ENCODE measurements around the gene ESD. TPM values are rescaled to one million over a fixed set of nuclear protein-coding genes. Genes with fewer than 3 reads are reported as not detected.

Gene ESD, protein sequence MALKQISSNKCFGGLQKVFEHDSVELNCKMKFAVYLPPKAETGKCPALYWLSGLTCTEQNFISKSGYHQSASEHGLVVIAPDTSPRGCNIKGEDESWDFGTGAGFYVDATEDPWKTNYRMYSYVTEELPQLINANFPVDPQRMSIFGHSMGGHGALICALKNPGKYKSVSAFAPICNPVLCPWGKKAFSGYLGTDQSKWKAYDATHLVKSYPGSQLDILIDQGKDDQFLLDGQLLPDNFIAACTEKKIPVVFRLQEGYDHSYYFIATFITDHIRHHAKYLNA
- total RNA-seq: 125 and 126 TPM in 2 replicates

DNA sequence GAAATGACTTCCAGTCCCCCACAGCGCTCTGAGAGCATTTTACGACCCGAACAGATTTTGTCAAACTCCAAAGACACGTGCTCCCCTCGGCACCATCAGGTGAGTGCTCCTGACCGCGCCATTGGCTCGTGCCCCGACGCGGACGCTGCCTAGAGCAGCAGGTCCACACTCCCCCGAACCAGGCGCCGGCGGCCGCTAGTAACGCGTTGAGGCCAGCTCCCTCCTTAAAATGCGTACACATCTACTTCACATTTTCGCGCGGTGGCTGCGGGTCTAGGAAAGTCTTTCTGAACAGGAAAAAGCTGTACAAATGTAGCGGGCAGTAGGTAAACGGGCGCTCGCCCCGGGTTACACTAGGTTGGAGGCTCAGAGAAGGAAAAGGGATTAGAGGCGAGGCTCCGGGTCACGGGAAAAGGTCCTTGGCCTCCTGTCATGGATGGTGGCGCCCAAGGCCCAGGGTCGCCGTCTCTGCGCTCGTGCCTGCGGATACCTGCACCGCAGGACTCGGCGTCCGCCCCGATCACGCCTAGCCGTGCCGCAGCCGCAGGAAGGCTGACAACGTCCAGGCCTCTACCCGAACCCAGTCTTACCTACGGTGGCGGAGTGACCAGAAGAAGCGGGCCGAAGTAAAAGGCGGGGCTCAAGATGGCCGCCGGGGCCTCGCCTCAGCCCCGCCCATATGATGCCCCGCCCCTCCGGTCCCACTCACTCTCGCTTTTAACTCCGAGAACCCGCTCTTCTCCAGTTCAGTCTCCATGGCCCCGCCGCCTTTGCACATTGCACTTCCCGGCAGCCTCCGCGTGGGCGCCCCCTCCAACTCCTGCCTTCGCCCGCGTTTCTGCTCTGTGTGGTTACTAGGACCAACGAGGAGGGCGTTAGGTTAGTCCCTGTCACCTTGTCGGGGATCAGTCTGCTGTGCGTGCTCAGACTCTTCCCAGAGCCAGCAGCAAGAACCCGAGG, at the start of gene ESD:
TSS of gene ESD (minus strand) at position 647 of the 960 bp plus-strand sequence. CDS start 5,748 bp downstream, outside the sequence.
- Mint-ChIP-seq H3K36me3 (ENCODE audit: low read depth) (peaks cover 16% of the 10 kb centered on the region), H3K27me3 (ENCODE audit: low read depth) (peaks cover 3% of the 10 kb centered on the region), H3K4me1 (ENCODE audit: low read depth) (peaks cover 31% of the 10 kb centered on the region), H3K4me3 (ENCODE audit: low read depth) (peak within 1 kb of the TSS; percentile 93), H3K27ac (peak within 1 kb of the TSS; percentile 94), H3K9me3 (no peaks in the 10 kb centered on the region)
- intact Hi-C loops (cut with micrococcal nuclease): loop anchor here (2.0 kb wide), 2 partner anchors 44 to 242 kb away; no protein-coding TSS in a partner anchor
- peak; percentile 84 for DNase-seq (ENCODE audit: low spot score)

- H3K9me3 Mint-ChIP-seq: no peaks in the 10 kb centered on the region
- H3K27me3 Mint-ChIP-seq (ENCODE audit: low read depth): peaks cover 12% of the 10 kb centered on the region
- intact Hi-C loops (cut with micrococcal nuclease): no loop called here
- no peak for DNase-seq (ENCODE audit: low spot score)
- no peak overlapping the region for H3K4me3 Mint-ChIP-seq (ENCODE audit: low read depth)
- H3K27ac Mint-ChIP-seq: no peak overlapping the region
- no peaks in the 10 kb centered on the region for H3K36me3 Mint-ChIP-seq (ENCODE audit: low read depth)
- H3K4me1 Mint-ChIP-seq (ENCODE audit: low read depth): peaks cover 2% of the 10 kb centered on the region
Observed at GRCh38 chr13:46846726-46847125, 49.8 kb upstream of the ESD start.

- Mint-ChIP-seq H3K36me3 (ENCODE audit: low read depth) (no peaks in the 10 kb centered on the region), H3K9me3 (no peaks in the 10 kb centered on the region), H3K4me3 (ENCODE audit: low read depth) (no peak overlapping the region), H3K4me1 (ENCODE audit: low read depth) (peaks cover 2% of the 10 kb centered on the region), H3K27ac (no peak overlapping the region), H3K27me3 (ENCODE audit: low read depth) (peaks cover 9% of the 10 kb centered on the region)
- DNase-seq (ENCODE audit: low spot score): no peak
- intact Hi-C loops (cut with micrococcal nuclease): no loop called here
Observed at GRCh38 chr13:46845146-46845545, 48.2 kb upstream of the ESD start.

- intact Hi-C loops (cut with micrococcal nuclease): no loop called here
- Mint-ChIP-seq H3K27ac (no peak overlapping the region), H3K36me3 (ENCODE audit: low read depth) (no peaks in the 10 kb centered on the region), H3K4me3 (ENCODE audit: low read depth) (no peak overlapping the region), H3K4me1 (ENCODE audit: low read depth) (peaks cover 2% of the 10 kb centered on the region), H3K9me3 (no peaks in the 10 kb centered on the region), H3K27me3 (ENCODE audit: low read depth) (peaks cover 5% of the 10 kb centered on the region)
- no peak for DNase-seq (ENCODE audit: low spot score)
Observed at GRCh38 chr13:46844431-46844830, 47.5 kb upstream of the ESD start.

DNA sequence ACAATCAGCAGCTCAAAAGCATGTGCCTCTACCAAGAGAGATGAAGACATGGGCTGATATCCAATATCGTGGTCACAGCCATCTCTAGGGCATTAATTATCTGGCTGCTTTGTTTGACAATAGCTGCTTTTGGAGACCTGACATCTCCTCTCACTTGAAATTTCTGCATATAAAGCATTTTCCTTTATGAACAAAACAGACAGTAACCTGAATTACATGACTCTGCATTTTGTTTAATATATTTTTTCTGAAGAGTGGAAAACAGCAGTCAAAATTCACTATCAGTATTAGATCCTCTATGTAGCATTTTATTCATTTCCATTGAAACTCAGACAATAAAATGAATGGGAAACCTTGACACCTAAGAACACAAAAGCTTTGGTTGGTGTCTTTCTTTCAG, 42.4 kb upstream of the ESD start:
- DNase-seq (ENCODE audit: low spot score): no peak
- no peaks in the 10 kb centered on the region for H3K36me3 Mint-ChIP-seq (ENCODE audit: low read depth)
- H3K27ac Mint-ChIP-seq: no peak overlapping the region
- intact Hi-C loops (cut with micrococcal nuclease): no loop called here
- H3K9me3 Mint-ChIP-seq: no peaks in the 10 kb centered on the region
- H3K27me3 Mint-ChIP-seq (ENCODE audit: low read depth): peaks cover 12% of the 10 kb centered on the region
- no peak overlapping the region for H3K4me3 Mint-ChIP-seq (ENCODE audit: low read depth)
- H3K4me1 Mint-ChIP-seq (ENCODE audit: low read depth): no peaks in the 10 kb centered on the region

DNA sequence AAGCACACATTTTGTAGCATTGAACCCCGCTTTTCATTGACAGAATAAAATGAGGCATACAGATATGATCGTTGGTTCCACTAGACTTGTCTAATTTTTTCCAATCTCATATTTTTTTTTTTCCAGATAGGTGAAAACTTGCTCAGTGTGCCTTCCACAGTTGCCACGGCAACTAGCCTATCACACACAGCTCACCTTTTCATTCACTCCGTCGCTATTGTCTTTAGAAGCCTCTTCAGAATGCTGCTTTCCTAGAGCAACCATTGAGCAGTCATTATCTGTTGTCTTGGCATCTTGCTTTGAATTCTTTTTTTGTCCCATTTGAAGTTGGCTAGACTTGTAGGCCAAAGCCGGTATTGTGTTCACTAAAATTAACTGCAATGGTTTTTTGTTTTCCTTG, 37.7 kb upstream of the ESD start:
- Mint-ChIP-seq H3K9me3 (no peaks in the 10 kb centered on the region), H3K4me1 (ENCODE audit: low read depth) (no peaks in the 10 kb centered on the region)
- intact Hi-C loops (cut with micrococcal nuclease): loop anchor here (5.0 kb wide), 1 partner anchor 58 kb away; no protein-coding TSS in a partner anchor

DNA sequence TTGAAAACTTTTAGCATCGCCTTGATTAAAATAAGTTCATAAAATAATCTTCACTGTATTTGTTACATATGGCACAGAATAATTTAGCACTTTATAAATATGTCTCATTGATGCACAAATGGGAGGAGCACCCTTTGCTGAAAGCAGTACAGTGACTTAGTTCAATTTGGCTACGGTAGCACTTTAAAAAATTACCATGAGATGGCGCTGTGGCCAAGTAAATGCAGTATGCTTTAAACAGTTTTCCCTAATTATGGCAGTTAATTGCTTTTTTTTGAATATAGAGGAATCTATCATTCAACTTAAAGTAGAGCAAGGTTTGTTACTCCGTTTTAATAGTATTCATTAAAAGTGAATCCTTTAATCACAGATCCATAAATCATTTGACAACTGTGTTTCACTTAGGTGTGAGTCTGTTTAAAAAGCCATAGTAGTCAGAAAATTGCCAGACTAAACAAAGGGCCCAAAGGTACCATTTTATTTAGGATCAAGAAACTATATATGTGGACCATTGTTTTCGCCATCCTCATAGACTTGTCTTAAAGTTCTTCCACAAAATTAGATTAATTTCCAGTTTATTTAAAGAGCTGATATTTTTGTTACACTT, 34.7 kb upstream of the ESD start:
- no peak for DNase-seq (ENCODE audit: low spot score)
- intact Hi-C loops (cut with micrococcal nuclease): loop anchor here (2.0 to 5.0 kb wide), 2 partner anchors 61 to 943 kb away; no protein-coding TSS in a partner anchor
- H3K9me3 Mint-ChIP-seq: no peaks in the 10 kb centered on the region

More for the DNA sequence above, 37.7 kb upstream of the ESD start:
- Mint-ChIP-seq H3K27ac (no peak overlapping the region), H3K27me3 (ENCODE audit: low read depth) (peaks cover 16% of the 10 kb centered on the region), H3K36me3 (ENCODE audit: low read depth) (no peaks in the 10 kb centered on the region), H3K4me3 (ENCODE audit: low read depth) (no peak overlapping the region)
- DNase-seq (ENCODE audit: low spot score): no peak

DNA sequence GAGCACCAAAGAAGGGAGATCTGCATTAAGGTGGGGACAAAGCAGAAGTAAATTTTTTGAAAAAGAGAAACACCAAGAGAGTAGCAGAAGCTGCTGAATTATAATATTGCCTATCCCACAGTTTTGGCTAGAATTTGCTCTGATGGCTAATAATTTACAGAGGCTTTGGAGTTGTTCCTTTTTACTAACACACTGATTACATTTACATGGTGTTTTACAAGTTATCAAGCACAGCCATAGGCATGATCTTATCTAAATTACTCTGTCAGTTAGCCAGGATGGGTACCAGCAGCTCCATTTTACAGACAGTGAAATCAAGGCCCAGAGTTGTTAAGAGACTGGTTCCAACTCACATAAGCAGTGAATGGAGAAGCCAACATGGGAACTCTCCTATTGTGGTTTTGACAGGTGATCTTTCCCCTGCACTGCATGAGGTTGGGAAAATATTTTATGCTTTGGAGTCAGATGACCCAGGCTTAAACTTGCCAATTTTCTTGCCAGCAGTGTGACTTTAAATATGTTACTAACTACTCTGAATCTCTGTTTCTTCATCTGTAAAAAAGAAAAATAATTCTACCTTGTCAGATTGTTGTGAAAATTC, 33.5 kb upstream of the ESD start:
- Mint-ChIP-seq H3K4me3 (ENCODE audit: low read depth) (no peak overlapping the region), H3K9me3 (no peaks in the 10 kb centered on the region), H3K27ac (no peak overlapping the region), H3K4me1 (ENCODE audit: low read depth) (no peaks in the 10 kb centered on the region), H3K27me3 (ENCODE audit: low read depth) (peaks cover 14% of the 10 kb centered on the region), H3K36me3 (ENCODE audit: low read depth) (no peaks in the 10 kb centered on the region)
- intact Hi-C loops (cut with micrococcal nuclease): loop anchor here (2.0 to 5.0 kb wide), 2 partner anchors 62 to 944 kb away; no protein-coding TSS in a partner anchor
- DNase-seq (ENCODE audit: low spot score): no peak

More for the DNA sequence above, 34.7 kb upstream of the ESD start:
- H3K27ac Mint-ChIP-seq: no peak overlapping the region
- H3K4me3 Mint-ChIP-seq (ENCODE audit: low read depth): no peak overlapping the region
- H3K4me1 Mint-ChIP-seq (ENCODE audit: low read depth): no peaks in the 10 kb centered on the region
- H3K27me3 Mint-ChIP-seq (ENCODE audit: low read depth): peaks cover 14% of the 10 kb centered on the region
- no peaks in the 10 kb centered on the region for H3K36me3 Mint-ChIP-seq (ENCODE audit: low read depth)

GRCh38 chr13:46822551-46822950, 25.6 kb upstream of the ESD start:
- DNase-seq (ENCODE audit: low spot score): no peak
- Mint-ChIP-seq H3K36me3 (ENCODE audit: low read depth) (no peaks in the 10 kb centered on the region), H3K9me3 (no peaks in the 10 kb centered on the region), H3K4me3 (ENCODE audit: low read depth) (no peak overlapping the region), H3K27me3 (ENCODE audit: low read depth) (peaks cover 22% of the 10 kb centered on the region), H3K27ac (no peak overlapping the region), H3K4me1 (ENCODE audit: low read depth) (peaks cover 5% of the 10 kb centered on the region)
- intact Hi-C loops (cut with micrococcal nuclease): no loop called here

GRCh38 chr13:46817838-46818476, 21.0 kb upstream of the ESD start:
- H3K27ac Mint-ChIP-seq: no peak overlapping the region
- no peak for DNase-seq (ENCODE audit: low spot score)
- H3K36me3 Mint-ChIP-seq (ENCODE audit: low read depth): no peaks in the 10 kb centered on the region
- peaks cover 29% of the 10 kb centered on the region for H3K27me3 Mint-ChIP-seq (ENCODE audit: low read depth)
- no peak overlapping the region for H3K4me3 Mint-ChIP-seq (ENCODE audit: low read depth)
- intact Hi-C loops (cut with micrococcal nuclease): no loop called here
- peaks cover 6% of the 10 kb centered on the region for H3K9me3 Mint-ChIP-seq
- peaks cover 5% of the 10 kb centered on the region for H3K4me1 Mint-ChIP-seq (ENCODE audit: low read depth)

GRCh38 chr13:46817095-46817494, 20.1 kb upstream of the ESD start:
- DNase-seq (ENCODE audit: low spot score): no peak
- Mint-ChIP-seq H3K4me1 (ENCODE audit: low read depth) (peaks cover 8% of the 10 kb centered on the region), H3K27me3 (ENCODE audit: low read depth) (peaks cover 28% of the 10 kb centered on the region), H3K36me3 (ENCODE audit: low read depth) (no peaks in the 10 kb centered on the region), H3K27ac (no peak overlapping the region), H3K4me3 (ENCODE audit: low read depth) (no peak overlapping the region), H3K9me3 (peaks cover 15% of the 10 kb centered on the region)
- intact Hi-C loops (cut with micrococcal nuclease): no loop called here

- peaks cover 21% of the 10 kb centered on the region for H3K9me3 Mint-ChIP-seq
- peaks cover 29% of the 10 kb centered on the region for H3K27me3 Mint-ChIP-seq (ENCODE audit: low read depth)
- H3K4me3 Mint-ChIP-seq (ENCODE audit: low read depth): no peak overlapping the region
- DNase-seq (ENCODE audit: low spot score): no peak
- intact Hi-C loops (cut with micrococcal nuclease): no loop called here
- peaks cover 10% of the 10 kb centered on the region for H3K4me1 Mint-ChIP-seq (ENCODE audit: low read depth)
- no peak overlapping the region for H3K27ac Mint-ChIP-seq
- no peaks in the 10 kb centered on the region for H3K36me3 Mint-ChIP-seq (ENCODE audit: low read depth)
Observed at GRCh38 chr13:46816371-46816770, 19.4 kb upstream of the ESD start.

Measured in activated T-helper 2 cell treated with anti-CD3 and anti-CD28 coated beads, Interferon-gamma antibody, Interleukin-2, Interleukin-4, amounts not matched to agents 10 μg/mL and 5 μg/mL and 100 μg/mL, durations not matched to agents 14 hours and 24 hours and 36 hours (primary cell).